Heart right ventricle (tissue), 16 donors: ENCODE data around the gene SP2. TPM values are rescaled to one million over a fixed set of nuclear protein-coding genes. Genes with fewer than 3 reads are reported as not detected.

ENCODE experiments used
- ATAC-seq, 8 donors: fragments of 200-7000 bp; cut with Tn5 transposase; one replicate each; pipeline ENCODE4 v1.9.1; 2020; ENCODE audit warnings: mild to moderate bottlenecking in 8 of 8, moderate library complexity in 8 of 8, moderate number of reproducible peaks in 1 of 8
- DNase-seq, 2 donors: peaks; one replicate each; pipeline ENCODE4 v3.0.0-alpha.2; 2020
- H3K27ac ChIP-seq, 10 donors: fragments of 200-600 bp; sonication (generic) in 2 of 10; one replicate each; pipeline versions ENCODE4 v1.5.0 to v1.8.0; 2020 to 2022; ENCODE audit warnings: mild to moderate bottlenecking in 3 of 10
- H3K27me3 ChIP-seq, 7 donors: fragments of 200-600 bp; one replicate each; pipeline ENCODE4 v1.8.0; 2021 to 2022; ENCODE audit warnings: mild to moderate bottlenecking in 2 of 7
- H3K36me3 ChIP-seq, 9 donors: fragments of 200-600 bp; sonication (generic) in 1 of 9; one replicate each; pipeline versions ENCODE4 v1.5.0 to v1.8.0; 2020 to 2022; ENCODE audit warnings: mild to moderate bottlenecking in 2 of 9
- H3K4me1 ChIP-seq, 9 donors: fragments of 200-600 bp; sonication (generic) in 1 of 9; one replicate each; pipeline versions ENCODE4 v1.5.0 to v1.8.0; 2020 to 2022; ENCODE audit warnings: mild to moderate bottlenecking in 4 of 9
- H3K4me3 ChIP-seq, 10 donors: fragments of 200-600 bp; sonication (generic) in 2 of 10; one replicate each; pipeline versions ENCODE4 v1.5.0 to v1.8.0; 2020 to 2022; ENCODE audit warnings: mild to moderate bottlenecking in 7 of 10, moderate library complexity in 2 of 10
- H3K9me3 ChIP-seq, 11 donors: fragments of 200-600 bp in 10 of 11; sonication (generic) in 2 of 11; one replicate each; pipeline versions ENCODE4 v1.5.0 to v1.8.0; 2013 to 2022; ENCODE audit warnings: mild to moderate bottlenecking in 2 of 11, control low read depth in 1 of 11, moderate library complexity in 1 of 11
- WGBS, 2 donors: extraction: QIAGEN DNeasy Blood & Tissue Kit; methylation state at CpG; one replicate each; pipeline ENCODE4 v1.1.7; 2013; ENCODE audit warnings: inconsistent platforms in 1 of 2; 5-methylcytosine and 5-hydroxymethylcytosine counted together
- intact Hi-C, 10 donors: fragments of 100-400 bp; cut with DNase I; formaldehyde crosslinking; loops; one replicate each; pipeline versions ENCODE4 v1.11.1 to v1.14.2; 2022
- polyA plus RNA-seq, 2 donors: library from polyadenylated mRNA; stranded (reverse); fragments of 200-250 nt; gene quantifications; one replicate each; pipeline ENCODE4 v1.2.3, GENCODE V29; 2013
- total RNA-seq, 10 donors: library from RNA; stranded (reverse); fragmentation: NEBNext Ultra II Directional in 3 of 10; extraction: Animal tissue kit (Norgen Biotek cat#: 25700) in 3 of 10; gene quantifications; one replicate each; pipeline versions ENCODE4 v1.2.1 to v1.2.4, GENCODE V29; 2021 to 2023
- TF ChIP-seq, protein P1 (sequence below), 9 donors: fragments of 200-600 bp; sonication (generic) in 2 of 9; IDR thresholded peaks; one replicate each; pipeline versions ENCODE4 v1.5.0 to v1.8.0; 2021 to 2022; ENCODE audit warnings: antibody characterized with exemption in 9 of 9, mild to moderate bottlenecking in 5 of 9, moderate library complexity in 1 of 9
- donor health status: Arrhythmogenic right ventricular cardiomyopathy.
- donor health status: ischemic (EF 13 %, LVEDD 7.1; RV severe dilation, severe dysfunction).
- donor health status: healthy with polysubstance abuse.
- donor health status: DM: no; HTN: yes; CAD: no.
- donor health status: DM: no; HTN: no; CAD: no.
- donor health status: ischemic (EF 25% LVEDD 6.9; RV normal size, moderate dysfunction).
- donor health status: ischemic (EF 25% LVEDD 5.7; RV mildly dilated, moderate dysfunction).
- donor health status: healthy.
- donor health status: DM: yes; HTN: yes; CAD: no.
- donor health status: Ischemic cardiomyopathy.
- donor health status: ischemic (EF 35%, LVEDD 5.7; RV mildly dilated, moderate dysfunction).
- donor health status: nonischemic (EF 11% LVEDD 7.7; RV severe dilation, severe dysfunction).
- donor health status: DM: yes; HTN: yes; CAD: no.
- donor health status: PGD.
- donor health status: ischemic (EF 29% LVEDD 5.4; RV normal size, mild dysfunction).
- donor health status: nonischemic (EF 23%, LVEDD 6.1; RV moderate dilation, normal function).

SP2 gene
- total and polyA plus RNA-seq, 12 donors: 4.3 to 18.3 (median 15.8) TPM

DNA sequence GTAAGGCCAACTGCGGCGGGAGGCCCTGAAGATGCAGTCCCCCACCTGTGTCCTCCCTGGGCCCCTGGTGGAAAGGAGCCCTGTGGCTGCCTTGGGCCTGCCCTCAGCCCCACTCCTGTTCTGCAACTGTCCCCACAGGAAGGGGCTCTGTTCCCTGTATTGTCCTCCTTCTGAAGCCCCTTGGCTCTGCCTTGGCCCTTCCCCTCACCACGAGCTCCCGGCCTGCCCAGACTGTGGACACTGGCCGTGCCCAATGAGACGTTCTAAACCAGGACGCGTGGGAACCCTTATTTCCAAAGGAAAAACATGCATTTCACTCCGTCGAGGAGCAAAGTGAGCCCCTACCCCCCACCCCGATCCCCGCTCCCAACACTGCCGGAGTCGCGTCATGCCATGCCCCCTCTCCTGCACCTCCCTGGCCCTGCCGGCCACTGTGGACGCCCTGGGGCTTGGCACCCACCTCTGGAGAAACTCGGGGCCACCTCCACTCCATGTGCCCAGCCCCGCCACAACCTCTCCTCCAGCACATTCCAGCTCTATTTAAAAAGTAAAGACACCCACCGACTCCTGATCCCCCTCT is 31.9 kb downstream of the SP2 start:
- DNase-seq: no peak
- TF ChIP-seq, protein P1, sequence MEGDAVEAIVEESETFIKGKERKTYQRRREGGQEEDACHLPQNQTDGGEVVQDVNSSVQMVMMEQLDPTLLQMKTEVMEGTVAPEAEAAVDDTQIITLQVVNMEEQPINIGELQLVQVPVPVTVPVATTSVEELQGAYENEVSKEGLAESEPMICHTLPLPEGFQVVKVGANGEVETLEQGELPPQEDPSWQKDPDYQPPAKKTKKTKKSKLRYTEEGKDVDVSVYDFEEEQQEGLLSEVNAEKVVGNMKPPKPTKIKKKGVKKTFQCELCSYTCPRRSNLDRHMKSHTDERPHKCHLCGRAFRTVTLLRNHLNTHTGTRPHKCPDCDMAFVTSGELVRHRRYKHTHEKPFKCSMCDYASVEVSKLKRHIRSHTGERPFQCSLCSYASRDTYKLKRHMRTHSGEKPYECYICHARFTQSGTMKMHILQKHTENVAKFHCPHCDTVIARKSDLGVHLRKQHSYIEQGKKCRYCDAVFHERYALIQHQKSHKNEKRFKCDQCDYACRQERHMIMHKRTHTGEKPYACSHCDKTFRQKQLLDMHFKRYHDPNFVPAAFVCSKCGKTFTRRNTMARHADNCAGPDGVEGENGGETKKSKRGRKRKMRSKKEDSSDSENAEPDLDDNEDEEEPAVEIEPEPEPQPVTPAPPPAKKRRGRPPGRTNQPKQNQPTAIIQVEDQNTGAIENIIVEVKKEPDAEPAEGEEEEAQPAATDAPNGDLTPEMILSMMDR (IDR thresholded peaks at IDR 0.05): no peak
- peaks cover 0 to 22% (median 8%) of the 10 kb centered on the region in 9 donors for H3K4me1 ChIP-seq
- H3K9me3 ChIP-seq: no peaks in the 10 kb centered on the region
- H3K4me3 ChIP-seq: no peak overlapping the region
- no peak overlapping the region for H3K27ac ChIP-seq
- 95% methylated on average over 20 of the region's 20 CpGs for WGBS, 2 donors
- no peaks in the 10 kb centered on the region for H3K27me3 ChIP-seq
- intact Hi-C loops: no loop called here
- H3K36me3 ChIP-seq: peaks cover 0 to 91% (median 34%) of the 10 kb centered on the region in 9 donors
- ATAC-seq: no peak

DNA sequence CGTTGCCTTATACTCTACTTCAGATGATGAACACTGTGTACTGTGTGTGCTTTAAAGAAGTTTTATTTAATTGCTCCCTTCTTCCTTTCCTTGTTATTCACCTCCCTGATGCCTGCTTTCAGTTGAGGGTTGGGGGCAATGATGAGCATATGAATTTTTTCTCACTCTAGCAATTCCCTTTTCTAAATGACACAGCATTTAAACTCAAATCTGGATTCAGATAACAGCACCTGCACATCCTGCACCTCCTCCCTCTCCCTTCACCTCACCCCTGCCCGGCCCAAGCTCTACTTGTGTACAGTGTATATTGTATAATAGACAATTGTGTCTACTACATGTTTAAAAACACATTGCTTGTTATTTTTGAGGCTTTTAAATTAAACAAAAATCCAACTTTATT is 32.4 kb downstream of the SP2 start:
- intact Hi-C loops: no loop called here

DNA sequence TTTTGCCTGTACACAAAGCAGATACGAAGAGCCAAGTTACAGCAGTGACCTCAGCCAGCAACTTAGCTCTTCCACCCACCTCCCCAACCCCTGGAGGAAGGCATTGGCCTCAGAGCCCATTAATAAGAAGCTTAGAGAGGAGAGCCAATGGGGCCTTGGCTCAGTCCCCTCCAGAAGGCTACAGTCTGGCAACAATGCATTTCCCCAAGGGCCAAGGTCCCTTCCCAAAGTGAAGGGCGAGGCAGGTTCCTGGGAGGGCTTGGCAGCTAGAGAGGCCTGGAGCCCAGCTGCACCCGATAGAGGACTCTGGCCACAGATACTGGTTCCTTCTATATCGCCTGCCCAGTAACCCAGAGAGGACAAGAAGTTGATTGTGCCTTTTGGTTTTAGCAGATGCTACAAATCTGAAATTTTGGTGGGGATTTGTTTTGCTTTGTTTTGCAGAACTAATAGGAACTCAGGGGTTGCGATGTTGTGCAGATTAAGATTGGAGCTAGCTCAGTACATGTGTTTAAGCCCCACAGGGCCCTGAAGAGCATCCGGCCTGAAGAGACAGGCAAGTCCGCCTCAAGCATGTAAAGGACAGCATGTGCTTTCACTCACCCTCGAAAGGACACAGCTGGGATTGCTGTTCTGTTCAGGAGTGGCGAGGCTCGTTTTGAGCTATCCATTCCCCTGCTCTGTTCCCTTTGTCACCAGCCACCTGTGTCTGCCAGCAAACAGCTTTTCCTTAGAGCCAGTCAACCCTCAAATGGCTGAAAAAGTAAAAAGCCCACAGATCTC is 33.4 kb downstream of the SP2 start:
- ATAC-seq: peak; percentile 57 to 87 (median 69)
- 67 to 72% methylated on average over 10 of the region's 10 CpGs for WGBS, 2 donors
- Histone ChIP-seq H3K27ac (peak overlapping the region in 9 of 10 donors; percentile 25 to 73 (median 55)), H3K36me3 (peaks cover 0 to 79% (median 20%) of the 10 kb centered on the region in 9 donors), H3K9me3 (no peaks in the 10 kb centered on the region), H3K4me3 (no peak overlapping the region), H3K27me3 (no peaks in the 10 kb centered on the region), H3K4me1 (peaks cover 0 to 22% (median 8%) of the 10 kb centered on the region in 9 donors)
- TF ChIP-seq, protein P1 (IDR thresholded peaks at IDR 0.05): no peak
- intact Hi-C loops: no loop called here
- peak in 1 of 2 donors; percentile 31 for DNase-seq

More for the DNA sequence above, 32.4 kb downstream of the SP2 start:
- TF ChIP-seq, protein P1 (IDR thresholded peaks at IDR 0.05): no peak
- Histone ChIP-seq H3K4me1 (peaks cover 0 to 22% (median 8%) of the 10 kb centered on the region in 9 donors), H3K27me3 (no peaks in the 10 kb centered on the region), H3K4me3 (no peak overlapping the region), H3K27ac (peak overlapping the region in 5 of 10 donors; percentile 51 to 73 (median 67)), H3K36me3 (peaks cover 0 to 89% (median 29%) of the 10 kb centered on the region in 9 donors), H3K9me3 (no peaks in the 10 kb centered on the region)
- ATAC-seq: no peak
- WGBS, 2 donors: 85 to 91% methylated on average over 2 of the region's 2 CpGs
- DNase-seq: no peak

DNA sequence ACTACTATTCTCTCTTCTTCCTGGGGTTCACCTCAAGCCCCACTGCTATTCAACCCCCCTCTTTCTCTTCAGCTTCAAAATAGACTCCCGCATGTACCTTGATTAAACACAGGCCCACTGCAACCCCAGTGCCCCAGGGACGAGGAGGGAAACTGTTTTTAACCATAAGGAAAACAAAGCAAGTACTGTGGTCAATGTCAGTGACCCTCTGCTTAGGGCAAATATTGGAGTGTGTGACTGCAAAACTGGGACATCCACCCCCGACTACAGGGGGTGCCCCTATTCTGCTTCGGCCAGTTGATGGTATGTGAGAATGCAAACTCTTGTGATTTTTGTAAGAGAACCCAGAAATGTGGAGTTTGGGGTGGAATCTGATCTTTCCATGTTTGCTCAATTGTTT is 35.8 kb downstream of the SP2 start:
- Histone ChIP-seq H3K4me3 (no peak overlapping the region), H3K4me1 (peaks cover 0 to 22% (median 8%) of the 10 kb centered on the region in 9 donors), H3K27ac (no peak overlapping the region), H3K27me3 (no peaks in the 10 kb centered on the region), H3K36me3 (peaks cover 0 to 54% (median 0%) of the 10 kb centered on the region in 9 donors), H3K9me3 (no peaks in the 10 kb centered on the region)
- intact Hi-C loops: no loop called here
- no peak for ATAC-seq
- TF ChIP-seq, protein P1 (IDR thresholded peaks at IDR 0.05): no peak
- no peak for DNase-seq
- 83 to 85% methylated on average over 4 of the region's 4 CpGs for WGBS, 2 donors
